SK-N-SH (cell line): ENCODE data around the gene PGM2L1. TPM values are rescaled to one million over a fixed set of nuclear protein-coding genes. Genes with fewer than 3 reads are reported as not detected.

Experiments
- CTCF ChIA-PET: fragments of 300-600, 350-600 bp; formaldehyde crosslinking; extraction: SDS; loops from one replicate; lab custom pipeline; 2021; lab: Yijun Ruan, JAX
- POLR2A ChIA-PET: fragments of 350-600 bp; sonication (Branson Sonifier 250); formaldehyde crosslinking; extraction: SDS; loops from one replicate; lab custom pipeline; 2020; ENCODE audit warnings: antibody characterized with exemption, inconsistent platforms; lab: Yijun Ruan, JAX
- DNase-seq: peaks from one replicate; pipeline ENCODE4 v3.0.0; 2012
- H2AFZ ChIP-seq: fragments of 200-600 bp; sonication (generic); 2 replicates; pipeline ENCODE4 v1.8.1; 2016; ENCODE audit warnings: antibody characterized with exemption, mild to moderate bottlenecking, low read depth
- H3F3A ChIP-seq: fragments of 200-600 bp; sonication (generic); replicated peaks from 2 replicates; pipeline ENCODE3; 2016; ENCODE audit warnings: antibody characterized with exemption, mild to moderate bottlenecking; ENCODE audit not compliant: insufficient read depth
- H3K27ac ChIP-seq, 2 experiments: fragments of 200-500 bp in 1 of 2; fragments of 200-600 bp in 1 of 2; sonication (Bioruptor generic) in 1 of 2; sonication (generic), shearing (Covaris generic) in 1 of 2; 2 replicates each; pipeline versions ENCODE4 v1.5.1 to v1.6.1; 2014 to 2016; ENCODE audit warnings: low read depth in 2 of 2, inconsistent platforms in 1 of 2, low read length in 1 of 2, mild to moderate bottlenecking in 1 of 2, mixed read lengths in 1 of 2
- H3K27me3 ChIP-seq: fragments of 200-600 bp; sonication (generic), shearing (Covaris generic); 2 replicates; pipeline ENCODE4 v1.6.1; 2016; ENCODE audit warnings: mixed run types; ENCODE audit not compliant: insufficient read depth
- H3K36me3 ChIP-seq, 2 experiments: fragments of 200-500 bp in 1 of 2; fragments of 200-600 bp in 1 of 2; sonication (Bioruptor generic) in 1 of 2; sonication (generic) in 1 of 2; replicated peaks in 1 of 2; 2 replicates each; pipeline versions ENCODE3 to v1.5.1; 2014 to 2016; ENCODE audit warnings: low read length in 1 of 2, mild to moderate bottlenecking in 1 of 2; ENCODE audit not compliant: insufficient read depth in 2 of 2, control insufficient read depth in 1 of 2
- H3K4me1 ChIP-seq, 2 experiments: fragments of 200-500 bp in 1 of 2; fragments of 200-600 bp in 1 of 2; sonication (Bioruptor generic) in 1 of 2; sonication (generic), shearing (Covaris generic) in 1 of 2; 2 replicates each; pipeline versions ENCODE4 v1.5.1 to v1.6.1; 2014 to 2016; ENCODE audit warnings: low read depth in 1 of 2, low read length in 1 of 2, mixed run types in 1 of 2; ENCODE audit not compliant: insufficient read depth in 2 of 2, control insufficient read depth in 1 of 2
- H3K4me2 ChIP-seq: fragments of 200-600 bp; sonication (generic), shearing (Covaris generic); 2 replicates; pipeline ENCODE4 v1.6.1; 2017; ENCODE audit warnings: mixed run types
- H3K4me3 ChIP-seq, 2 experiments: fragments of 200-500 bp in 1 of 2; fragments of 200-600 bp in 1 of 2; sonication (Bioruptor generic) in 1 of 2; sonication (generic), shearing (Covaris generic) in 1 of 2; 2 replicates each; pipeline versions ENCODE4 v1.5.1 to v1.8.1; 2014 to 2016; ENCODE audit warnings: low read depth in 2 of 2, inconsistent platforms in 1 of 2, low read length in 1 of 2, mild to moderate bottlenecking in 1 of 2, mixed read lengths in 1 of 2, moderate library complexity in 1 of 2
- H3K79me2 ChIP-seq: fragments of 200-600 bp; sonication (generic); 2 replicates; pipeline ENCODE4 v1.8.1; 2017; ENCODE audit warnings: mild to moderate bottlenecking; ENCODE audit not compliant: insufficient read depth
- H3K9ac ChIP-seq: fragments of 200-600 bp; sonication (generic); 2 replicates; pipeline ENCODE4 v1.6.1; 2017; ENCODE audit warnings: mixed run types
- H3K9me2 ChIP-seq: fragments of 200-600 bp; sonication (generic); 2 replicates; pipeline ENCODE4 v1.6.1; 2017; ENCODE audit warnings: mixed run types
- H3K9me3 ChIP-seq: fragments of 200-600 bp; sonication (generic); 2 replicates; pipeline ENCODE4 v1.6.1; 2017; ENCODE audit warnings: mixed run types, mild to moderate bottlenecking, moderate library complexity
- H4K20me1 ChIP-seq: fragments of 200-600 bp; sonication (generic); 2 replicates; pipeline ENCODE4 v1.6.1; 2017; ENCODE audit warnings: mild to moderate bottlenecking, mixed run types; ENCODE audit not compliant: insufficient read depth
- ELF1 ChIP-seq: IDR thresholded peaks from 2 replicates; pipeline ENCODE4 v1.4.0; 2012
- EP300 ChIP-seq, 2 experiments: IDR thresholded peaks; 2 replicates each; pipeline versions ENCODE4 v1.4.0 to v1.6.1; 2012; ENCODE audit warnings: borderline replicate concordance in 1 of 2, low read depth in 1 of 2, low read length in 1 of 2
- FOXJ3 ChIP-seq: sonication (generic); formaldehyde crosslinking; IDR thresholded peaks from 2 replicates; pipeline ENCODE4 v1.5.1; 2020; ENCODE audit warnings: mild to moderate bottlenecking, missing genetic modification reagents
- FOXM1 ChIP-seq: IDR thresholded peaks from 2 replicates; pipeline ENCODE4 v1.4.0; 2012; ENCODE audit warnings: low read depth, mild to moderate bottlenecking
- JUND ChIP-seq: IDR thresholded peaks from 2 replicates; pipeline ENCODE4 v1.4.0; 2012
- MEF2A ChIP-seq: IDR thresholded peaks from 2 replicates; pipeline ENCODE4 v1.4.0; 2012; ENCODE audit warnings: low read depth, borderline replicate concordance
- MXI1 ChIP-seq: IDR thresholded peaks from 2 replicates; pipeline ENCODE4 v1.6.1; 2012; ENCODE audit warnings: mild to moderate bottlenecking, low read depth, low read length, improper control_type of control experiment
- RFX5 ChIP-seq: IDR thresholded peaks from 2 replicates; pipeline ENCODE4 v1.6.1; 2012; ENCODE audit warnings: mild to moderate bottlenecking, improper control_type of control experiment, low read length
- SIN3A ChIP-seq: IDR thresholded peaks from 2 replicates; pipeline ENCODE4 v1.6.1; 2012; ENCODE audit warnings: low read depth, mild to moderate bottlenecking, low read length, moderate library complexity, borderline replicate concordance
- TAF1 ChIP-seq: IDR thresholded peaks from 2 replicates; pipeline ENCODE4 v1.6.1; 2012; ENCODE audit warnings: low read depth, mild to moderate bottlenecking, low read length, moderate library complexity, borderline replicate concordance
- TCF12 ChIP-seq: IDR thresholded peaks from 2 replicates; pipeline ENCODE4 v1.4.0; 2012
- YY1 ChIP-seq: IDR thresholded peaks from 2 replicates; pipeline ENCODE4 v1.4.0; 2012; ENCODE audit warnings: low read depth, mild to moderate bottlenecking
- WGBS: methylation state at CpG from one replicate; pipeline ENCODE4 v1.1.6; 2017; ENCODE audit warnings: low lambda C conversion rate; 5-methylcytosine and 5-hydroxymethylcytosine counted together
- polyA plus RNA-seq, 3 experiments: library from polyadenylated mRNA; depleted of rRNA; stranded (reverse); fragments of >200 nt; gene quantifications; 2 replicates each; pipeline ENCODE4 v1.2.3, GENCODE V29; 2012
- TF ChIP-seq, protein P1 (sequence below): IDR thresholded peaks from 2 replicates; pipeline ENCODE4 v1.4.0; 2012; ENCODE audit warnings: low read depth
- TF ChIP-seq, protein P2 (sequence below): fragments of 150-350 bp; IDR thresholded peaks from 2 replicates; pipeline ENCODE4 v1.6.1; 2017; ENCODE audit warnings: antibody characterized with exemption, low read length, low read depth, borderline replicate concordance
- TF ChIP-seq, protein P3 (sequence below): IDR thresholded peaks from 2 replicates; pipeline ENCODE4 v1.6.1; 2012; ENCODE audit warnings: mild to moderate bottlenecking, low read depth, low read length, moderate library complexity
- TF ChIP-seq, protein P4 (sequence below): IDR thresholded peaks from 2 replicates; pipeline ENCODE4; 2012

Gene PGM2L1
- polyA plus RNA-seq, 1 of the 3 experiments (the other 2 are of a cell fraction) = 0.90 TPM

DNA sequence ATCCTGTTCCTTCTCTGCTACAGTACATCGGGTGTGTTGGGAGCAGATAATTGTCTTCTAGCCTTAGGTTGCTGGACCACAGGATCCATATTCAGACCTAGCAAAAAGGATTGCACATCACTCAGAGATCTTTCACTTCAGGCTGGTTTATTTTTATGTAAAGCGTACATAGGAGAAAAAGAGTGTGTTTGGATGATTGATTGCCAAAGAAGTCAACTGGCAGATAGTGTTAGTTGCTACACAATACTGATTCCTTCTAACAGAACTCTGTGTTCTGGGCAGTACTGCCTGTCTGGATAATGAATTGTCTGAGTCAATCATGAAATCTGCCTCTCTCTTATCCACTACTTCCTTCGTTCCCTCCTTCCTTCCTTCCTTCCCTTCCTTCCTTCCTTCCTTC, 31.0 kb upstream of the PGM2L1 start:
- Histone ChIP-seq H3K9me2 (no peaks in the 10 kb centered on the region), H3K9me3 (no peaks in the 10 kb centered on the region), H3K4me2 (no peak overlapping the region), H3K9ac (no peak overlapping the region), H3K79me2 (no peaks in the 10 kb centered on the region), H3K4me1 (no peaks in the 10 kb centered on the region), H3K4me3 (no peak overlapping the region), H3F3A (no peaks in the 10 kb centered on the region), H4K20me1 (no peaks in the 10 kb centered on the region), H3K27ac (no peak overlapping the region), H3K27me3 (no peaks in the 10 kb centered on the region), H3K36me3 (no peaks in the 10 kb centered on the region), H2AFZ (no peak overlapping the region)
- ChIA-PET CTCF (no interaction called here), POLR2A (no interaction called here)
- TF ChIP-seq, protein P1, sequence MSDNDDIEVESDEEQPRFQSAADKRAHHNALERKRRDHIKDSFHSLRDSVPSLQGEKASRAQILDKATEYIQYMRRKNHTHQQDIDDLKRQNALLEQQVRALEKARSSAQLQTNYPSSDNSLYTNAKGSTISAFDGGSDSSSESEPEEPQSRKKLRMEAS = no peak
- TF ChIP-seq YY1 (no peak), MXI1 (no peak)
- no peak for DNase-seq
- WGBS = 83% methylated on average over 3 of the region's 3 CpGs

DNA sequence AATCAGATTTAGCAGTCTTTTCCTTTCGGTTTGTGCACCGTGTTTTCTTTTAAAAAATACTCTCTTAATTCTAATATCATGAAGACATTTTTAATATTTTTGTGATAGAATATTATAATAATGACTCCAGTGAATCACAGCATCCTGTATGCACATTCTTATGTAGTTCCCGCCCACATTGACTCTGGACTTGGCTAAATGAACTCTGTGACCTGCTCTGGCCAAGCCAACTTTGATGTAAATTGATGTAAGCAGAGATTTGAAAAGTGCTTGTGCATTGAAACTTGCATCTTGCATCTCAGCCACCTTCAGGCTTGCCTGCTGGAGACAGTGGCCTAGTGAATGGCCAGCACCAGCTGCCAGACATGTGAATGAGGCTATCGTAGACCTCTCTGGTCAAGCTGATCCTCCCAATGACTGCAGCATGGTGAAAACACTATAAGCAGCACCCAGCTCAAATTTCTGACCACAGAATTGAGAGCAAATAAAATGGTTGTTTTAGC, 29.2 kb upstream of the PGM2L1 start:
- WGBS = 88% methylated on average over 4 of the region's 4 CpGs
- TF ChIP-seq, protein P1 = no peak
- TF ChIP-seq JUND (no peak), FOXJ3 (CRISPR knock-in tag) (no peak), TCF12 (no peak), RFX5 (no peak), MXI1 (no peak), MEF2A (no peak), EP300 (IDR thresholded peaks at IDR 0.05; ENCODE audit: borderline replicate concordance in 1 of 2, low read depth in 1 of 2, low read length in 1 of 2) (no peak), ELF1 (no peak), TAF1 (no peak), FOXM1 (no peak), YY1 (no peak), SIN3A (no peak)
- TF ChIP-seq, protein P2, sequence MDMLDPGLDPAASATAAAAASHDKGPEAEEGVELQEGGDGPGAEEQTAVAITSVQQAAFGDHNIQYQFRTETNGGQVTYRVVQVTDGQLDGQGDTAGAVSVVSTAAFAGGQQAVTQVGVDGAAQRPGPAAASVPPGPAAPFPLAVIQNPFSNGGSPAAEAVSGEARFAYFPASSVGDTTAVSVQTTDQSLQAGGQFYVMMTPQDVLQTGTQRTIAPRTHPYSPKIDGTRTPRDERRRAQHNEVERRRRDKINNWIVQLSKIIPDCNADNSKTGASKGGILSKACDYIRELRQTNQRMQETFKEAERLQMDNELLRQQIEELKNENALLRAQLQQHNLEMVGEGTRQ = no peak
- TF ChIP-seq, protein P3, sequence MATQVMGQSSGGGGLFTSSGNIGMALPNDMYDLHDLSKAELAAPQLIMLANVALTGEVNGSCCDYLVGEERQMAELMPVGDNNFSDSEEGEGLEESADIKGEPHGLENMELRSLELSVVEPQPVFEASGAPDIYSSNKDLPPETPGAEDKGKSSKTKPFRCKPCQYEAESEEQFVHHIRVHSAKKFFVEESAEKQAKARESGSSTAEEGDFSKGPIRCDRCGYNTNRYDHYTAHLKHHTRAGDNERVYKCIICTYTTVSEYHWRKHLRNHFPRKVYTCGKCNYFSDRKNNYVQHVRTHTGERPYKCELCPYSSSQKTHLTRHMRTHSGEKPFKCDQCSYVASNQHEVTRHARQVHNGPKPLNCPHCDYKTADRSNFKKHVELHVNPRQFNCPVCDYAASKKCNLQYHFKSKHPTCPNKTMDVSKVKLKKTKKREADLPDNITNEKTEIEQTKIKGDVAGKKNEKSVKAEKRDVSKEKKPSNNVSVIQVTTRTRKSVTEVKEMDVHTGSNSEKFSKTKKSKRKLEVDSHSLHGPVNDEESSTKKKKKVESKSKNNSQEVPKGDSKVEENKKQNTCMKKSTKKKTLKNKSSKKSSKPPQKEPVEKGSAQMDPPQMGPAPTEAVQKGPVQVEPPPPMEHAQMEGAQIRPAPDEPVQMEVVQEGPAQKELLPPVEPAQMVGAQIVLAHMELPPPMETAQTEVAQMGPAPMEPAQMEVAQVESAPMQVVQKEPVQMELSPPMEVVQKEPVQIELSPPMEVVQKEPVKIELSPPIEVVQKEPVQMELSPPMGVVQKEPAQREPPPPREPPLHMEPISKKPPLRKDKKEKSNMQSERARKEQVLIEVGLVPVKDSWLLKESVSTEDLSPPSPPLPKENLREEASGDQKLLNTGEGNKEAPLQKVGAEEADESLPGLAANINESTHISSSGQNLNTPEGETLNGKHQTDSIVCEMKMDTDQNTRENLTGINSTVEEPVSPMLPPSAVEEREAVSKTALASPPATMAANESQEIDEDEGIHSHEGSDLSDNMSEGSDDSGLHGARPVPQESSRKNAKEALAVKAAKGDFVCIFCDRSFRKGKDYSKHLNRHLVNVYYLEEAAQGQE = no peak
- TF ChIP-seq, protein P4, sequence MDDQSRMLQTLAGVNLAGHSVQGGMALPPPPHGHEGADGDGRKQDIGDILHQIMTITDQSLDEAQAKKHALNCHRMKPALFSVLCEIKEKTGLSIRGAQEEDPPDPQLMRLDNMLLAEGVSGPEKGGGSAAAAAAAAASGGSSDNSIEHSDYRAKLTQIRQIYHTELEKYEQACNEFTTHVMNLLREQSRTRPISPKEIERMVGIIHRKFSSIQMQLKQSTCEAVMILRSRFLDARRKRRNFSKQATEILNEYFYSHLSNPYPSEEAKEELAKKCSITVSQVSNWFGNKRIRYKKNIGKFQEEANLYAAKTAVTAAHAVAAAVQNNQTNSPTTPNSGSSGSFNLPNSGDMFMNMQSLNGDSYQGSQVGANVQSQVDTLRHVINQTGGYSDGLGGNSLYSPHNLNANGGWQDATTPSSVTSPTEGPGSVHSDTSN = no peak
- Histone ChIP-seq H3K4me2 (no peak overlapping the region), H3K9me3 (no peaks in the 10 kb centered on the region), H4K20me1 (no peaks in the 10 kb centered on the region), H3K79me2 (no peaks in the 10 kb centered on the region), H3K4me3 (no peak overlapping the region), H3K36me3 (no peaks in the 10 kb centered on the region), H3K4me1 (no peaks in the 10 kb centered on the region), H3F3A (no peaks in the 10 kb centered on the region), H3K27ac (no peak overlapping the region), H2AFZ (no peak overlapping the region), H3K9ac (no peak overlapping the region), H3K27me3 (no peaks in the 10 kb centered on the region), H3K9me2 (no peaks in the 10 kb centered on the region)
- DNase-seq = no peak
- POLR2A ChIA-PET = no interaction called here
- CTCF ChIA-PET = interaction anchor here (1.1 kb wide), 2 partner anchors 16 to 43 kb away, joined by 3 to 4 read pairs; no protein-coding TSS in a partner anchor
